HG03354 (cell line): ENCODE measurements around the gene ACAD9.

Experiments
- ATAC-seq: cut with Tn5 transposase; IDR thresholded peaks from one replicate; pipeline ENCODE4 v1.9.1; 2021; ENCODE audit warnings: mild to moderate bottlenecking; ENCODE audit not compliant: unreplicated experiment, poor library complexity, severe bottlenecking

ACAD9 gene

DNA sequence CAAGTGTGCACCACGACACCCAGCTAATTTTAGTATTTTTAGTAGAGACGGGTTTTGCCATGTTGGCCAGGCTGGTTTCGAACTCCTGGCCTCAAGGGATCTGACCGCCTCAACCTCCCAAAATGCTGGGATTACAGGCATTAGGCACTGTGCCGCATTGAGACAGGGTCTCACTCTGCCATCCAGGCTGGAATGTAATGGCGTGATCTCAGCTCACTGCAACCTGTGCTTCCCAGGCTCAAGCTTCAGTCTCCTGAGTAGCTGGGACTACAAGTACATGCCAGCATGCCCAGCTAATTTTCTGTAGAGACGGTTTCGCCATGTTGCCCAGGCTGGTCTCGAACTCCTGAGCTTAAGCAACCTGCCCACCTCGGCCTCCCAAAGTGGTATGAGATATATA is 51.6 kb downstream of the ACAD9 start:
- ATAC-seq: no peak

- no peak for ATAC-seq
Observed at GRCh38 chr3:128932516-128933212, 53.2 kb downstream of the ACAD9 start.

DNA sequence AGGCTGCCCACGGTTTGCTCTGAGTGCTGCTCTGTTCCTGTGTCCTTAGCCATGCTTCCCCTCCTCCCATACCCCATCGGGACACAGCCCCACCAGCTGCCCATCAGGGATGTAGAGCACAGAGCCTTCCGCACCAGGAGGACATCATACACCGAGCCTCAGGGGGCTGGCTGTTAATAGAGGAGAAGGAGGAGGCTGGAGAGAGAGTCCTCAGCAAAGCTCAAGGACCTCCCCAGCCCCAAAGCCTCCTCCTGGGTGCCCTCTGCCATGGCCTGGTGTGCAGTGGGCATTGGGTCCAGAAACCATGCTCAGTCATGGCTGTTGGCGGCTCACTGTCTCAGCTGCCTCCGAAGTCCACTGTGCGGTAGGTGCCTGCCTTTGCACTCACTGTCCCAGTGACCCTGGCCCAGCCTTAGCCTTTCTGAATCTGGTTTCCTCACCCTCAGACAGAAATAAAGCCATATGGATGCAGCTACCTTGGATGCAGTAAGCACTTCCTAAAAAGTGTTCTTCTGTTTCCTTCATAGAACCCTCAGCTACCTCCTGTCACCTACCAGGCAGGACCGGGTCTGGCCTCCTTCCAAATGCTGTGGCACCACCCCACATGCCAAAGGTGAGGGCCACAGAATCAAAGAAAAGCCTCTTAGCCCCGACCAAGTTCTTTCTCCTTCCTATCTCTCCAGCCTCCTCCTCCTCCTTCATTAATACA is 53.9 kb downstream of the ACAD9 start:
- ATAC-seq: no peak

DNA sequence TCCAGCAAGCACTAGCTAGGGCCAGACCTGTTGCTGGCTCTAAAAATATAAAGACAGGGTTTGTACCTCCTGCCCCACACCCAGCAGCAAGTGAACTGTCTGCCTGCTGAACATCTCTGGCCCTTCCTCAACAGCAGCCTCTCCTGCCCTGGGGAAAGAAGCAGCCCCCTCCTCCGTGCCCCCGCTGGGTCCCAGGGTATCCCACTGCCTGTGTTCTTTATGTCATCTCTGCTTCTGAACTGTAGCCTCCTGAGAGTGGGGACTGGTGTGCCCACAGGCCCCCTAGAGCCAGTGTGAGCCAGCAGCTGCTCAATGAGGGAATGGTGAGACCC is 54.5 kb downstream of the ACAD9 start:
- no peak for ATAC-seq

DNA sequence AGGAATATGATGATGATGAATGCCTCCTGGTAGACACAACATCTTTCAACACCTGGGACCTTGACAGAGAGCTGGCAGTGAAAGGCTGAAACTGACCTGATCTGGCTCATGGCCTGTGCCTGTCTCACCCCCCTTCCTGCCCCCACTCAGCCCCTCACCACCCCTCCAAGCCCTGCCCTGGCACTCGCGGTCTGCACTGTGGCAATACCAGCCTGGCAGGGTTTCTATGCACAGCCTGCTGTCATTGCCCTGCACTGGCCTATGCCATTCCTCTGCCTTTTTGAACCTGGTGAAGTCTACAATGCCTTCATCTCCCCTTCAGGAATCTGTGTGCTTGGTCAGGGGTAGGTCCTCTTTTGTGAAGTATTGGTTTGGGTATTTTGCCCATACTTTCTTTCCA is 56.5 kb downstream of the ACAD9 start:
- ATAC-seq: no peak

- no peak for ATAC-seq
Observed at GRCh38 chr3:128936341-128936740, 56.9 kb downstream of the ACAD9 start.

DNA sequence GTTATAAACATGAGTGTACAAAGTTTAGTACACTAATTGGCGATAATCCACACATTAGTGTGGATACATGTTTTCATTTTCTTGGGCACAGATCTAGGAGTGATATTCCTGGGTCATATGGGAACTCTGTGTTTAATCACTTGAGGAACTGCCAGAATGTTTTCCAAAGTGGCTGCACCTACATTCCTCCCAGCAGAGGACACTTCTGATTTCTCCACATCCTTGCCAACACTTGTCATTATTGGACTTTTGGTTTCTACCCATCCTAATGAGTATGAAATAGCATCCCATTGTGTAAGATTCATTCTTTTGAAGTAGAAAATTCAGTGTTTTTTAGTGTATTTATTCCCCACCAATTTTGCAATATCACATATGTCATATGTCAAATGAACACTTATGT is 60.8 kb downstream of the ACAD9 start:
- no peak for ATAC-seq

DNA sequence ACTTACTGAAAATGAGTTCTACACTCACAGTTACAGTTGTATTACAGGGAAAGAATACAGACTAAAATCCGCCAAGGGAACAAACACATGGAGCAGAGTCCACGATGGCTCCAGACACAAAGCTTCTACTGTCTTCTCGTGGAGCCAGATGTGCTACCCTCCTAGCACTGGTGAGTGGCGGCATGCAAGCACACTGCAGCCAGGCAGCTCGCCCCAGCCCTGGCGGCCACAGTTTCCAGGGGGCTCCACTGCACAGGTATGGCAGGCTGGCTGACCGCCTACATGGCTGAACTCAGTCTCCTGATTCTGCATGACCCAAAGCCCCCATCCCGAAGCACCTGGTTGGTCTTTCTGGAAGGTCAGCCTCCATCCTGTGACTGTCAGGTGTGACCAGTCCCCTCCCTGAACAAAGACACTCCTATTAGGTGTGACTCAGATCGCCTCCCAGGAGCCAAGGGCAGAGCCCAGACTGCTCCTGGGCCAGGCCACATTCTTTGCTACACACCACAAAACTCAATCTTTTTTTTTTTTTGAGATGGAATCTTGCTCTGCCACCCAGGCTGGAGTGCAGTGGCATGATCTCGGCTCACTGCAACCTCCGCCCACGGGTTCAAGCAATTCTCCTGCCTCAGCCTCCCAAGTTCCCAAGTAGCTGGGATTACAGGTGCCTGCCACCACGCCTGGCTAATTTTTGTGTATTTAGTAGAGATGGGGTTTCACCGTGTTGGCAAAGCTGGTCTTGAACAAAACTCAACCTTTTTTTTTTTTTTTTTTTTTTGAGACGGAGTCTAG is 62.9 kb downstream of the ACAD9 start:
- no peak for ATAC-seq

DNA sequence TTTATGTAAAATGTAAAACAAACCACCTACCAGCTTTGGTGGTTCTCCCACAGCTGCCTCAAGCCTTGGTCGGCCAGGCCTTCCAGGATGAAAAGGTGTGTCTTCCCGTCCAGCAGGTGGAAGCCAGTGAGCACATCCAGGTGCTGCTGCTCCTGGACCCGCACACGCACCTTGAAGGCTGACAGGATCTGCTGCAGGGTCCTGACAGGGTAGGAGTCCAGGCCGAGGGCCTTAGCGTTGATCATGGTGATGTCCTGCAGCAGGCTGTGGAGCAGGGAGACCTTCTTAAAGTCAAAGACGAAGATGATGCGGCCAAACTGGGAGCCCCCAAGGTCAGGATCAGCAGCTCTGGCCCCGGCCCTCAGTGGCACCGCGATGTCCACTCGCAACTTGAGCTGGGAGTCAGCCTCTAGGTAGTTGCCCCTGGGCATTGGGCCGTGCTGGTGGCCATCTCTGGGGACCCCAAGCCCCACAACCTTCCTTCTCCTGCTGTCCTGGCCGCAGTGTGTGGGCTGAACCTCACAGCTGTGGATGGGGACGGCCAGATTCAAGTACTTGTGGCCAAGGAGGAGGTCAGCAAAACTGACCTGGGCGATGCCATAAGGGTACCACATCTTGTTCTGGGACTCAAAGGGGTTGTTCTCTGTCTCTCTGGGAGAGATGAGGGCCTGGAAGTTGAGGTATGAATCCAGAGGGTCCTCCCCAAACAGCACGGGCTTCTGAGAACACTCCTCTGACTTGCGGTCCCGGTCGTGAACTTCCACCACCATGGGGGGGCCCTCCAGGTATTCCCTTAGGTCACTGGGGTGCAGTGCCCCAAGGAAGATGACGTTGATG is 65.8 kb downstream of the ACAD9 start:
- ATAC-seq: no peak

DNA sequence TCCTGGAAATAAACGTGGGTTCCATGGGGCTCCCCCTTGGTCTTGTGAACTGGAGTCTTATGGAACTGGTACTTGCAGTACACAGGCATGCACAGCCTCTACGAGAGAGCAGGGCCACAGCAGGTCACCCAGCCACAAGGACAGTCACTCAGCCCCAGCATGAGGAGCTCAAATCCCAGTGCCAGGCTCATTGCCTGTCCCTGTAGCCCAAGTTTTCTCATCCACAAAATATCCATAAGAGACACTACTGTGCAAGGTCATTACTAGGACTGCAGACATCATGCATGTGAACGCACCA is 66.4 kb downstream of the ACAD9 start:
- ATAC-seq: no peak

DNA sequence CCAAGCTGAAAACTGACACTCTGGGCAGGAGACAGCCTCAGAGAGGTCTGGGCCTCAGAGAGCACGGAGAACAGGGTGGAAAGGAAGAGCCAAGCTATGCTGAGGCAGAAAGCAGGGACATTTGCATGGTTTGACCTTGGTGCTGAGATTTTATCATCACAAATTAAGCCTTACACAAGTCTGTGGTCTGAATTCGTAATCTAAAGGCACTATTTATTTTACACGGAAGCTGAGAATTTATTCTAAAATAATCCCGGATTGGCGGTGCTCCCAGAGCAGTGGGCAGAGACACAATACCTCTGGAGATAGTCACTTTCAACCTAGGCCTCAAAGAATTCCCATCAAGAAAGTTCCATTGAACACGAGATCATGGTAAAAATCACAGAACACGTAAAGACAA is 67.0 kb downstream of the ACAD9 start:
- no peak for ATAC-seq

GRCh38 chr3:128949158-128949557 is 69.7 kb downstream of the ACAD9 start:
- no peak for ATAC-seq

DNA sequence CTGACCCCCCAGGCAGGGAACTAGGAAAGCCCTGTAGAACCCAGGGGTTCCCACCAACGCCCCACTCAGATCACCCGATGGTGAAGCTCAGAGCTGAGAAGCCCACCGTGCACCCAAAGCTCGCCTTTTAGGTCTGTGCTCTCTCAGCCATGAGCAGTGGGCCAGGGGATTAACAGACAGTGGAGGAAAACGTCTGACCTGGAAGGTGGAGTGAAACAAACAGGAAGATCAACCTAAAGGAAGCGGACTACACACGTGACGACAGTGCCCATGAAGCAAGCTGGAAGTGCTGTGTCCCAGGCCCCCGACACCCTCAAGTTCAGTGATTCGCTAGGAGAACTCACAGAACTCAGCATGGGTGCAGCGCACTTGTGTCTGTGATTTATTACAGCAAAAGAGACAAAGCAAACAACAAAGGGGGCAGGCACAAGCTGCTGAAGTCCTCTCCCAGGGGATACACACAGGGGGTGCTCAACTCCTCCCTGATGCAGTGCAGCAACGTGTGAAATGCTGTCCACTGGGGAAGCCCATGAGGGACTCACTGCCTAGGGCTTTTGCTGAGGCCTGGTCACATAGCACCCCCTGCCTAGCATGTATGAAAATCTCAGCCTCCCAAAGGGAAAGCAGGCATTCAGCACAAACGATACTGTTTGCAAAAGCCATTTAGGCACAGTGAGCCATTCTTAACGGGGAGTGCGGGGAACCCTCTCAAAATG is 71.0 kb downstream of the ACAD9 start:
- no peak for ATAC-seq

DNA sequence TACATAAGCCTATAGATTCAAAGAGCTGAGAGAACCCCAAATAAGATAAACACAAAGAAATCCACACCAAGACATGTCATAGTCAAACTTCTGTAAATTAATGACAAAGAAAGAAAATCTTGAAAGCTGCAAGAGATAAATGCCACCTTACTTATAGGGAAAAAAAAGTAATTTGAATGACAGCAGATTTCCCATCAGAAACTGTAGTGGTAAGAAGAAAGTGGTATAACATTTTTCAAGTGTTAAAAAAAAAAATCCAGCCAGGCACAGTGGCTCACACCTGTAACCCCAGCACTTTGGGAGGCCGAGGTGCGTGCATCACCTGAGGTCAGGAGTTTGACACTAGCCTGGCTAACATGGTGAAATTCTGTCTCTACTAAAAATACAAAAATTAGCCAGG is 77.0 kb downstream of the ACAD9 start:
- ATAC-seq: no peak
